Measurements from ENCODE around the gene TPRKB. TPM values are rescaled to one million over a fixed set of nuclear protein-coding genes. Genes with fewer than 3 reads are reported as not detected.
A peak's percentile ranks its signal among the peaks of the same experiment; 100 is the strongest.
"Not testable (repeated sequence)": the region's sequence is repeated elsewhere in the genome, so short reads cannot be mapped to it uniquely, and the experiment has no call there.

Gene TPRKB
- 10 to 100 TPM; 15.3 to 20.2 TPM for total RNA-seq
- 10 to 100 TPM; 65.2 to 79.1 (median 73.4) TPM for polyA plus RNA-seq (ENCODE audit: insufficient read length in 6 of 6)
- long read RNA-seq, donor 1, transcript TPRKB-201 (5 exons, 748 nt): major isoform, 25 of 68 reads
- long read RNA-seq, donor 1, transcript TPRKB-202 (6 exons, 819 nt): minor isoform, 5 of 68 reads
- long read RNA-seq, donor 1, partial matches to known transcripts: 33 of 68 reads
- long read RNA-seq, donor 1, other reads (novel, unspliced or antisense): 0 of 68 reads
- long read RNA-seq, donor 2, transcript TPRKB-201 (5 exons, 748 nt): minor isoform, 11 of 88 reads
- long read RNA-seq, donor 2, transcript TPRKB-208 (2 exons, 730 nt): major isoform, 18 of 88 reads
- long read RNA-seq, donor 2, transcript TPRKB-202 (6 exons, 819 nt): minor isoform, 7 of 88 reads
- long read RNA-seq, donor 2, partial matches to known transcripts: 43 of 88 reads
- long read RNA-seq, donor 2, other reads (novel, unspliced or antisense): 6 of 88 reads
- long read RNA-seq, donor 3, transcript TPRKB-208 (2 exons, 730 nt): minor isoform, 5 of 51 reads
- long read RNA-seq, donor 3, transcript TPRKB-201 (5 exons, 748 nt): major isoform, 15 of 51 reads
- long read RNA-seq, donor 3, partial matches to known transcripts: 17 of 51 reads
- long read RNA-seq, donor 3, other reads (novel, unspliced or antisense): 5 of 51 reads
- long read RNA-seq, donor 4, transcript TPRKB-201 (5 exons, 748 nt): major isoform, 11 of 24 reads
- long read RNA-seq, donor 4, partial matches to known transcripts: 5 of 24 reads
- long read RNA-seq, donor 4, other reads (novel, unspliced or antisense): 4 of 24 reads
- long read RNA-seq, donor 5, transcript TPRKB-201 (5 exons, 748 nt): major isoform, 18 of 59 reads
- long read RNA-seq, donor 5, transcript TPRKB-208 (2 exons, 730 nt): minor isoform, 7 of 59 reads
- long read RNA-seq, donor 5, partial matches to known transcripts: 30 of 59 reads
- long read RNA-seq, donor 5, other reads (novel, unspliced or antisense): 0 of 59 reads
- long read RNA-seq, donor 6, transcript TPRKB-202 (6 exons, 819 nt): minor isoform, 5 of 98 reads
- long read RNA-seq, donor 6, transcript TPRKB-201 (5 exons, 748 nt): major isoform, 34 of 98 reads
- long read RNA-seq, donor 6, transcript TPRKB-208 (2 exons, 730 nt): minor isoform, 11 of 98 reads
- long read RNA-seq, donor 6, partial matches to known transcripts: 32 of 98 reads
- long read RNA-seq, donor 6, other reads (novel, unspliced or antisense): 11 of 98 reads
- long read RNA-seq, donor 7, transcript TPRKB-201 (5 exons, 748 nt): major isoform, 9 of 29 reads
- long read RNA-seq, donor 7, partial matches to known transcripts: 16 of 29 reads
- long read RNA-seq, donor 7, other reads (novel, unspliced or antisense): 0 of 29 reads
- long read RNA-seq, donor 8, transcript TPRKB-201 (5 exons, 748 nt): major isoform, 11 of 30 reads
- long read RNA-seq, donor 8, partial matches to known transcripts: 13 of 30 reads
- long read RNA-seq, donor 8, other reads (novel, unspliced or antisense): 0 of 30 reads
- long read RNA-seq, donor 9: 0 reads
- long read RNA-seq, donor 10, transcript TPRKB-201 (5 exons, 748 nt): major isoform, 6 of 20 reads
- long read RNA-seq, donor 10, partial matches to known transcripts: 3 of 20 reads
- long read RNA-seq, donor 10, other reads (novel, unspliced or antisense): 4 of 20 reads
- long read RNA-seq, donor 11, transcript TPRKB-201 (5 exons, 748 nt): major isoform, 8 of 34 reads
- long read RNA-seq, donor 11, partial matches to known transcripts: 14 of 34 reads
- long read RNA-seq, donor 11, other reads (novel, unspliced or antisense): 5 of 34 reads
- long read RNA-seq, donor 12, transcript TPRKB-201 (5 exons, 748 nt): major isoform, 7 of 33 reads
- long read RNA-seq, donor 12, partial matches to known transcripts: 12 of 33 reads
- long read RNA-seq, donor 12, other reads (novel, unspliced or antisense): 7 of 33 reads

DNA sequence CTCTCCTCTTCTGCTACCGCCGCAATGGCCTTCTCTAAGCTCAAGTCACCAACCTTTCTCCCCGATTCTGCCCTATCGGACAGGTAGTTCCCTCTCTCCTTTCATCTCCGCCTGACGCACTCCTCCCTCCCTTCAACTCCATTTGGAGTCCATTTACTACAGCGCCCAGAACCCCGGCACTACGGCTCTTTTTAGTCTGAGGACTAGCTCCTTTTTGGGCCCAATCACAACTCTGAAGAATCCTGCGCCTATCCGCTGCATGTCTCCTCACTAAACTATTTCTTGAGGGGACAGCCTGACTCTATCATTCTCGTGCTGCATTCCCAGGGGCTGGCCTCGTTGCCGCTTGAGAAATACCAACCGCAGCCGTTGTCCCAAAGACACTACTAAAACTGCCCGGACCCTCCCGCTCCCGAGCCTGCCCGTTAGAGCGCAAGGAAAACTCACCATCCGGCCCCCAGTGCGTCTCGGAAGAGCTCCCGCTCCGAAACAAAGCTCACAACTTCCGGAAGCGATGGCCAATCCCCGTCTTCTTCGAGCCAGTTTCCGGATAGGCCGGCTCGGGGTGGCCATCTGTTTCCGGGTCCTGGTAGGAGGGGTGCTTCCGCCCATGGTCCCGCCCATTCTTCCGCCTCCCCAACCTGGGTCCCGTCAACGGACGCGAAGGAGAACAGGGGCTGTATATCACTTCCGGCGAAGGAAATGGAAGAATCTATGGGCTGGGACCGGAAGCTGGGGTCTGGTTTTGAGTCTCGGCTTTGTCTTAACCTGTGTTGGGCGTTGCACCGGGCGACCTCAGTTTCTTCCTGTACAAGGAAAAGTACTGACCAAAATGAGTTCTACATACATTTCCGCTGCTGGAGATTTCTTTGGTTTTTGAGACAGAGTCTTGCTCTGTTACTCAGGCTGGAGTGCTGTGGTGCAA lies at the start of gene TPRKB:
TPRKB (minus strand) TSS at position 491 of the 925 bp plus-strand sequence. CDS start 2,776 bp downstream, outside the sequence.
- TF ChIP-seq, protein P1, sequence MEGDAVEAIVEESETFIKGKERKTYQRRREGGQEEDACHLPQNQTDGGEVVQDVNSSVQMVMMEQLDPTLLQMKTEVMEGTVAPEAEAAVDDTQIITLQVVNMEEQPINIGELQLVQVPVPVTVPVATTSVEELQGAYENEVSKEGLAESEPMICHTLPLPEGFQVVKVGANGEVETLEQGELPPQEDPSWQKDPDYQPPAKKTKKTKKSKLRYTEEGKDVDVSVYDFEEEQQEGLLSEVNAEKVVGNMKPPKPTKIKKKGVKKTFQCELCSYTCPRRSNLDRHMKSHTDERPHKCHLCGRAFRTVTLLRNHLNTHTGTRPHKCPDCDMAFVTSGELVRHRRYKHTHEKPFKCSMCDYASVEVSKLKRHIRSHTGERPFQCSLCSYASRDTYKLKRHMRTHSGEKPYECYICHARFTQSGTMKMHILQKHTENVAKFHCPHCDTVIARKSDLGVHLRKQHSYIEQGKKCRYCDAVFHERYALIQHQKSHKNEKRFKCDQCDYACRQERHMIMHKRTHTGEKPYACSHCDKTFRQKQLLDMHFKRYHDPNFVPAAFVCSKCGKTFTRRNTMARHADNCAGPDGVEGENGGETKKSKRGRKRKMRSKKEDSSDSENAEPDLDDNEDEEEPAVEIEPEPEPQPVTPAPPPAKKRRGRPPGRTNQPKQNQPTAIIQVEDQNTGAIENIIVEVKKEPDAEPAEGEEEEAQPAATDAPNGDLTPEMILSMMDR (IDR thresholded peaks at IDR 0.05): no peak
- H3K27ac ChIP-seq: peak within 1 kb of the TSS; percentile 65 to 86
- intact Hi-C loops (cut with DNase I): no loop called here

DNA sequence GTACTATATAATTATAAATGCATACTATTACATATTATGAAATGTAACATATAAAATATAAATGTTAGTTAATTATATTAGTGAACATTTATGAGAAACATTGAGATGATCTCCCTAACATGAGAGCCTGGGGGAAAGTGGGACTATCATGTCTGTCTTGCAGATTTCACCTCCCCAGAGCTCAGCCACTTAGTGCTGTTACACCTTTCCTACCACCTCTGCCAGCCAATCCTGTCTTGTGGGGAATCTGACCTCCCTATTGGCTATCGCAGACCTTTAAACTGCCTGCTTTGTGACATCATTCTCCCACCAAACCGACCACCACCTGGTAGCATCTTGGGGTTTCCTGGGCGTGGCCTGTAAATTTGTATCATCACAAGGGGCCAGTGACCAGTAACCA lies 46.7 kb upstream of the TPRKB start, which contains the start of gene C2orf78:
C2orf78 (plus strand) TSS at position 301 of the 400 bp plus-strand sequence. CDS start 127 bp downstream, outside the sequence.
- H3K27ac ChIP-seq; H3K9me3 ChIP-seq; H3K4me3 ChIP-seq; H3K27me3 ChIP-seq; intact Hi-C loops (cut with DNase I); DNase-seq; ATAC-seq; H3K36me3 ChIP-seq: not testable (repeated sequence)
- H3K4me1 ChIP-seq: peaks cover 1 to 10% of the 10 kb centered on the region in 2 donors

More for the DNA sequence above, at the start of gene TPRKB:
- Histone ChIP-seq H3K9me3 (no peaks in the 10 kb centered on the region), H3K27me3 (no peaks in the 10 kb centered on the region), H3K4me1 (peaks cover 10 to 12% of the 10 kb centered on the region in 2 donors), H3K36me3 (peaks cover 0 to 31% of the 10 kb centered on the region in 2 donors), H3K4me3 (peak within 1 kb of the TSS; percentile 48 to 83)
- ATAC-seq (peak; percentile 100), DNase-seq (peak; percentile 94 to 97 (median 96))

DNA sequence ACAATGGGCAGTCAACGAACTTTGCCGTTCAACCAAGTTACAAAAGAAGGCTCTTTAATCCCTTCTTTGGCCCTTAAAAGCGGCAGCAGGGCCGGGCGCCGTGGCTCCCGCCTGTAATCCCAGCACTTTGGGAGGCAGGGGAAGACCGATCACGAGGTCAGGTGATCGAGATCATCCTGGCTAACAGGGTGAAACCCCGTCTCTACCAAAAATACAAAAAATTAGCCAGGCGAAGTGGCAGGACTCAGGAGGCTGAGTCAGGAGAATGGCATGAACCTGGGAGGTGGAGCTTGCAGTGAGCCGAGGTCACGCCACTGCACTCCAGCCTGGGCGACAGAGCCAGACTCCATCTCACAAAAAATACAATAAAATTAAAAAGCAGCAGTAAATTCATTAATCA lies 46.3 kb upstream of the TPRKB start:
- H3K27ac ChIP-seq; intact Hi-C loops (cut with DNase I); ATAC-seq; H3K27me3 ChIP-seq; H3K4me3 ChIP-seq; H3K36me3 ChIP-seq; H3K9me3 ChIP-seq: not testable (repeated sequence)
- peaks cover 5 to 15% of the 10 kb centered on the region in 2 donors for H3K4me1 ChIP-seq
- peak in 1 of 4 donors; percentile 43 for DNase-seq

DNA sequence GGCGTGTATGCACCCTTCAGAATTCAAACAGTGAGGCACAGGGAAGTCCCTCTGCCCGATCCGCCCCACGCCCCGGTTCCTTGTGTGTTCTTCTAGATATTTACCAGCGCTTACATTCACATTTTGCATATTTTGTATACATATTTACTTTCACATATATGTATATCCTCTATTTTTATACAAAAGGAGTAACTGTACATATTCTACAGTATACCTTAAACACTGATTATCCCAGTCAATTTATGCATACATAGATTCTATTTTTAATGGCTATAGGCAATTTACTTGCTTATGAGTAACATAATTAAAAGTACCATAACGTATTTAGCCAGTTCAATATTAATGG lies 43.1 kb upstream of the TPRKB start:
- TF ChIP-seq, protein P1 (IDR thresholded peaks at IDR 0.05): no peak
- intact Hi-C loops (cut with DNase I): no loop called here
- H3K9me3 ChIP-seq: no peaks in the 10 kb centered on the region
- H3K27ac ChIP-seq: peak overlapping the region in 1 of 2 donors; percentile 89
- no peaks in the 10 kb centered on the region for H3K27me3 ChIP-seq
- DNase-seq (no peak), ATAC-seq (no peak)
- H3K36me3 ChIP-seq: peaks cover 0 to 23% of the 10 kb centered on the region in 2 donors
- H3K4me1 ChIP-seq: peaks cover 5 to 35% of the 10 kb centered on the region in 2 donors
- peak overlapping the region; percentile 80 to 89 for H3K4me3 ChIP-seq
